Measurements from ENCODE around the gene CRTAP.
A peak's percentile ranks its signal among the peaks of the same experiment; 100 is the strongest.
"Not testable (repeated sequence)": the region's sequence is repeated elsewhere in the genome, so short reads cannot be mapped to it uniquely, and the experiment has no call there.

Gene CRTAP

GRCh38 chr3:33113772-33114621 lies at the start of gene CRTAP:
CRTAP (plus strand) TSS chr3:33114014; CDS start chr3:33114078, 64 bp downstream.
- peak; percentile 65 to 71 for DNase-seq (ENCODE audit: low read depth in 2 of 2)

GRCh38 chr3:33064929-33065328 lies 48.9 kb upstream of the CRTAP start:
- no peak for DNase-seq (ENCODE audit: low read depth in 2 of 2)

DNA sequence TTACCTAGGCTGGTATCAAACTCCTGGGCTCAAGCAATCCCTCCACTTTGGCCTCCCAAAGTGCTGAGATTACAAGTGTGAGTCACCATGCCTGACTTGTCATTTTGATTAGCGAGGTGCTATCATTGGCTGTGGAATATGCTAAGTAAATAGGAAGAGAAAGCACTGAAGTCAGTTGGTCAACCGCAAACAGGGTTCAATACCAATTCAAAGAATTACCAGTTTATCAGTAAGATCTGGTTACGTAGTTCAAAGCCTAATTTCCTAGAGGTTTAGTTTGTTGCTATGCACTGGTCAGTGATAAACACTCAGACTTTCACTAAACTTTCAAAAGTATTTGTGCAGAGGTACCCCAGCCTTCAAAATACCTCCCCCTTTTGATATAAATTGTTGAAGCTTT lies 46.3 kb upstream of the CRTAP start:
- DNase-seq (ENCODE audit: low read depth in 2 of 2), result no peak

GRCh38 chr3:33069862-33070261 lies 44.0 kb upstream of the CRTAP start:
- DNase-seq (ENCODE audit: low read depth in 2 of 2), result not testable (repeated sequence)

DNA sequence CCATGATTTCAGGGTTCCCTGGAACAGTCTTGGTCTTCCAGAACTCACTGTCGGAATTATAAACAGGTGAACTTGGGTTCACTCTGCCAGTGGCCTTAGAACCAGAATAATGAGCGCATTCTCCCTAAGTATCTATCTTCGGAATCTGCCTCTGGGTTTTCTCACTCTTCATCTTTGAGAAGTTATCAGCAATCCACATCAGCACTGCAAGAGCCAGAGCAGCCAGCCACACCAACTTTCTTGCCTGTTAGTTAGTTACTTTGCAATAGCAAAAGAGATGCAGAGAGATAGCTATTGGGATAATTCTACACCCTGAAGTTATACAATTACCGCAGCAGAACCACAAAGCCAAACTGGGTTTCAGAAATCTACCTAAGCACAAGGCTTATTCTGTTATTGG lies 42.6 kb upstream of the CRTAP start:
- no peak for DNase-seq (ENCODE audit: low read depth in 2 of 2)

GRCh38 chr3:33071946-33072345 lies 41.9 kb upstream of the CRTAP start:
- no peak for DNase-seq (ENCODE audit: low read depth in 2 of 2)

DNA sequence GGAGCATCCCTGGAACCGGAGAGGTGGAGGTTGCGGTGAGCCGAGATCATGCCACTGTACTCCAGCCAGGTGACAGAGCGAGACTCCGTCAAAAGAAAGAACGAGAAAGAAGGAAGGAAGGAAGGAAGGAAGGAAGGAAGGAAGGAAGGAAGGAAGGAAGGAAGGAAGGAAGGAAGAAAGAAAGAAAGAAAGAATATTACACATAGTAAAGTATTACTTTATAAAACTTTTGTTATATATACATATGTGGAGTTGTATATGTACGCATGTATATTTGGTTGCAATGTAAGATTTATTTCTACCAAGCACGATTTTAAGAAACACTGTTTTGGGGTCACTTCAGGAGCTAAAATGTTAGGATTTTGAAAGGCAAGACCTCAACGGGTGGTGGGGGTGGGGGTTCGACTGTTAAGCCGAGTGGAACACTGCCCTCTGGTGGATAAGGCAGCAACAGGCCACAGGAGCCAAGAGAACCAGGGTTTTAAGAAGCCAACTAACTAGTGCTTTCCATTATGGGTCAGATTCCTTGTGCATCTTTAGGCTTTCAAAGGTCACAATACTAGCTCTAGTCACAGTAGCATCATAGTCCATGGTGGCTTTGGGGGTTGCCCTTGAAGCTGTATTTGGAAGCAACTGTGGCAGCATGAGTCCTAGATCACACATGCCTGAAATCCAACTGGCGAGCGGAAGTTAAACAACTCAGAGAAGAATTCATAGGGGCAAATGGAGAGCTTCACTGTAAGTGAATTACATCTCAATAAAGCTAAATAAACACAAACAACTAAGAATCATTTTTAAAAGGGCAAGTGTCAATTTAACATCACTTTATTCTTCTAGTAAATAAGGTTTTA lies 39.4 kb upstream of the CRTAP start:
- DNase-seq (ENCODE audit: low read depth in 2 of 2), result peak in 1 of 2 donors; percentile 53

GRCh38 chr3:33075995-33076394 lies 37.8 kb upstream of the CRTAP start:
- no peak for DNase-seq (ENCODE audit: low read depth in 2 of 2)

DNA sequence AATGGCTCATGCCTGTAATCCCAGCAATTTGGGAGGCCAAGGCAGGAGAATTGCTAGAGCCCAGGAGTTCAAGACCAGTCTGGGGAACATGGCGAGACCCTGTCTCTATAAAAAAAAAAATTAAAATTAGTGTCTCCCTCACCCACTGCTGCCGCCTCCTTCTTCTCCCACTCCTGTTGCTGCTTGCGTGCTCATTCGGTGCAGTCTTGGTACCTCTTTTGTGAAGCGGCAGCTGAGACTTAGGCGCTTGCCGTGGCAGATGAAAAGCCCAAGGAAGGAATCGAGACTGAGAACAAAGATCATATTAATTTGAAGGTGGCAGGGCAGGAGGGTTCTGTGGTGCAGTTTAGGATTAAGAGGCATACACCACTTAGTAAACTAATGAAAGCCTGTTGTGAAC lies 36.9 kb upstream of the CRTAP start:
- DNase-seq (ENCODE audit: low read depth in 2 of 2), result no peak

- DNase-seq (ENCODE audit: low read depth in 2 of 2), result no peak
These were observed 35.8 kb upstream of the CRTAP start for GRCh38 chr3:33077976-33078375.

GRCh38 chr3:33079813-33080212 lies 34.0 kb upstream of the CRTAP start:
- DNase-seq (ENCODE audit: low read depth in 2 of 2), result not testable (repeated sequence)

GRCh38 chr3:33081812-33082211 lies 32.0 kb upstream of the CRTAP start:
- no peak for DNase-seq (ENCODE audit: low read depth in 2 of 2)

GRCh38 chr3:33083958-33084357 lies 29.9 kb upstream of the CRTAP start:
- DNase-seq (ENCODE audit: low read depth in 2 of 2), result no peak

DNA sequence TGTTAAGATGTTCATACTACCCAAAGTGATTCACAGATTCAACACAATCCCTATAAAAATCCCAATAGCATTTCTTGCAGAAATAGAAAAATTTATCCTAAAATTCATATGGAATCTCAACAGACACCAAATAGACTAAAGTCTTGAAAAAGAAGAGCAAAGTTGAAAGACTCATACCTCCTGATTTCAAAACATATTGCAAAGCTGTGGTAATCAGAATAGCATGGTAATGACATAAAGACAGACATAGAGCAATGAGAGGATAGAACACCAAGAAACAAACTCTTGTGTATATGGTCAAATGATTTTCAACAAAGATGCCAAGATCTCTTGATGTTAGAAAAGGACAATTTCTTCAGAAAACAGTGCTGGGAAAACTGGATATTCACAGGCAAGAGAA lies 25.1 kb upstream of the CRTAP start:
- DNase-seq (ENCODE audit: low read depth in 2 of 2), result no peak

DNA sequence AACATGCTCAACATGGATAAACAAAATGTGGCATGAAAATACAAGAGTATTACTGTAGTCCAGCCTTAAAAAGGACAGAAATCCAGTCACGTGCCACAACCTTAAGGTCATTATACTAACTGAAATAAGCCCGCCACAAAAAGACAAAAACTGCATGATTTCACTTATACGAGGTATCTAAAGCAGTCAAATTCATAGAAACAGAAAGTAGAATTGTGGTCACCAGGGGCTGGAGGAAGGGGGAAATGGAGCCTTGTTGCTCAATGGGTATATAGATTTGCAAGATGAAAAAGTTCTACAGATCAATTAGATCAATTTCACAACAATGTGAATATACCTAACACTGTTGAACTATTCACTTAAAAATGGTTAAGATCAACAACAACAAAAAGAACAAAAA lies 24.3 kb upstream of the CRTAP start:
- no peak for DNase-seq (ENCODE audit: low read depth in 2 of 2)

DNA sequence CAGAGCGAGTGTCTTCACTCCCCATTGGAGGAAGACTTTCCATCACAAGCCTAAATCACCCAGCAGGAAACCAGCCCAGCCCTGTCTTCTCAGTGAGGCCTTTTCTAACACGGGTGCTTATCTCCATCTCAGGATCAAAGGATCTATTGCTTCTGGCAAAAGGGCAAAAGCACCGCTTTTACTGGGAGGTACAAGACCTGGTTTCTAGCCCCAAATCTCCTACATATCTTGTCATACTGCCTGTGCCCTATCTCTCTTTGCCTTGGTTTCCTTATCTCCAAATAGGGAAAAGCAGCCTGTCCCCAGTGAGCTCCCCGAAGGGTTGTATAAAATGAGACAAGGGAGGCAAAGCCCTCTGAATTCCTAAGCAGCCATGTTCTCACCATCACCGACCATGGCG lies 22.1 kb upstream of the CRTAP start:
- no peak for DNase-seq (ENCODE audit: low read depth in 2 of 2)

GRCh38 chr3:33092496-33093254 lies 21.1 kb upstream of the CRTAP start:
- no peak for DNase-seq (ENCODE audit: low read depth in 2 of 2)

DNA sequence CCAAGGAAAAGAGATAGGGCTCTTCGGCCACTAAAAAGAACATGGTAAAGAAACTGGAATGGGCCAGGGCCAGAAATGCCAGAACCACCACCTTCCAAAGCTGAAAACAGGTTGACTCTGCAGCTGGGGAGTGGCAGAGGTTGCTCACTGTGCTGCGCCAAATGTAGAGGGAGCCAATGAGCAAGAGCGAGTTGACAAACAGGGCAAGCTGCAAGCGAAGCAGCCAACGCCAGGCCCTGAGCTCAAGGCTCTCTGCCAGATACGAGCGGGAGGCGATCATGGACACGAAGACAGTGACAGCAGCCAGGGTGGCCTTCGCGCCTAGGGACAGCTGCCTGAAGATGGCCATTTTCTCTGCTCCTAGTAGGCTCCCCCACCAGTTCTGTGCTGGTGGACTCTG lies 20.0 kb upstream of the CRTAP start:
- DNase-seq (ENCODE audit: low read depth in 2 of 2), result no peak

- no peak for DNase-seq (ENCODE audit: low read depth in 2 of 2)
These were observed 18.4 kb upstream of the CRTAP start for GRCh38 chr3:33095436-33095835.

GRCh38 chr3:33096093-33096868 lies 17.5 kb upstream of the CRTAP start:
- peak in 1 of 2 donors; percentile 21 for DNase-seq (ENCODE audit: low read depth in 2 of 2)

GRCh38 chr3:33099109-33099645 lies 14.6 kb upstream of the CRTAP start:
- DNase-seq (ENCODE audit: low read depth in 2 of 2), result no peak

Measured in stimulated activated CD8-positive, alpha-beta memory T cell treated with anti-CD3 and anti-CD28 coated beads, Interleukin-15, amount 100 ng/mL, for 4 hours (primary cell).